Measurements from ENCODE around the gene PHC2.
A peak's percentile ranks its signal among the peaks of the same experiment; 100 is the strongest.
"Not testable (repeated sequence)": the region's sequence is repeated elsewhere in the genome, so short reads cannot be mapped to it uniquely, and the experiment has no call there.

The PHC2 gene

DNA sequence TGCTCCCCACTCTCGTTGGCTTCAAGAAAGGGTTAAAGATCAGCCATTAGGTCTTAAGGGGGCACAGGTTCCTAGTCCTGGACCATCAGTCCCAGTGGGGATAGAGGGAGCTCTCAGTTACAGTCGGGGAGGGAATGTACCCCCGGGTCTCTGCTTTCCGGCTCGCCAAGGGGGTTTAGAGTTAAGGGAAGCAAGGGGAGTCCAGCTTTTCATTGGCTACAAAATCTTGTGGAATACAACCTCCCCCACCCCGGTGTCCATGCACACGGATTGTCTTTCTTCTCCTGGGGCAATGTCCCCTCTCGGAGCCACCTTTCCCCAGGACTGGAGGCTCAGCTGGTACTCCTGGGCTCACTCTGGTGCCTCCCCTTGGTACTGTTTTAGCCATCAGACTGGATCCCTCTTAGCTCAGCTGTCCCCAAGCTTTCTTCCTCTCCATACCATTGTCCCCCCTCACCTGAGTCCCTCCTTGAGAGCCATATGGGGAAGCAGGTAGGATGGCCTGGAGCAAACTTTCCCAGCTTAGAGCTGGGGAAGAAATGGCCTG, 110.2 kb downstream of the PHC2 start, which contains the start of gene A3GALT2:
A3GALT2 (minus strand) TSS at position 480 of the 547 bp plus-strand sequence; CDS start at position 480, 0 bp downstream.
- H3K9ac ChIP-seq (ENCODE audit: low read depth, low read length): no peak within 1 kb of the TSS
- H3K36me3 ChIP-seq (ENCODE audit: insufficient read depth, low read length): 0 out of 2 replicates have a peak, but pooled peaks cover 2% of the 10 kb centered on the region
- H3K9me3 ChIP-seq (ENCODE audit: control insufficient read depth, insufficient read depth, low read length): no peaks in the 10 kb centered on the region
- H3K4me1 ChIP-seq (ENCODE audit: insufficient read depth, low read length): no peaks in the 10 kb centered on the region

DNA sequence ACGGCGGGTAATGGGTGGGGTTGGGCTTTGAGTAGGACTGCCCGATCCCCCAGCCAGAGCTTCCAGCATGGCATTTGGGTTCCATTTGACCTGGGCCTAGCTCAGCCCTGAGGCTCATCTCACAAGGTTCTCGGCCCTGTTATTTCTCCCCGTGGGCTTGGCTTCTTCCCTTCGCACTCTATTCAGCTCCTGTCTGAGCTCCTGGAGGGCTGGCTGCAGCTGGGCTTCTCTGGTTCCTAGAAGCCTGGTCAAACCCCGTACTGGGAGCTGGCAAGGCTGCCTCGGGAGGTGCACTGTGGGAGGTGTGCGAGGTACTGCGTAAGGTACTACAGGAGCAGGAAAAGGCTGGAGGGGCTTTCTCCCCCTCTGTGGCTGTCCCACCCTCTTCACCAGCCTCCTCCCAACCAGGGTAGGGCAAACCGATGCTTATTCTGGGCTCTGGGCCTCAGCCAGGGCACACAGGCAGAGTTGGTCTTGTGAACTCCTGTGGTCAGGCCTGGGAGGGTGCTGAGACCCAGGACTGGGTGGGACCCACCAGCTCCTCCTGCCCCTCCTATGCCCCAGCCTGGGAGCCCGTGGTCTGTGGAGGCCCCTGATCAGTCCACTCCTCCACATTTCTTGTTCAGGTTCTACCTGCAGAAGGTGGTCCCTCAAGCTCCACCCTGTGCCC, 110.8 kb downstream of the PHC2 start:
- Histone ChIP-seq H3K4me1 (ENCODE audit: insufficient read depth, low read length) (no peaks in the 10 kb centered on the region), H3K9ac (ENCODE audit: low read depth, low read length) (no peak overlapping the region), H3K9me3 (ENCODE audit: control insufficient read depth, insufficient read depth, low read length) (no peaks in the 10 kb centered on the region), H3K36me3 (ENCODE audit: insufficient read depth, low read length) (no peaks in the 10 kb centered on the region)

DNA sequence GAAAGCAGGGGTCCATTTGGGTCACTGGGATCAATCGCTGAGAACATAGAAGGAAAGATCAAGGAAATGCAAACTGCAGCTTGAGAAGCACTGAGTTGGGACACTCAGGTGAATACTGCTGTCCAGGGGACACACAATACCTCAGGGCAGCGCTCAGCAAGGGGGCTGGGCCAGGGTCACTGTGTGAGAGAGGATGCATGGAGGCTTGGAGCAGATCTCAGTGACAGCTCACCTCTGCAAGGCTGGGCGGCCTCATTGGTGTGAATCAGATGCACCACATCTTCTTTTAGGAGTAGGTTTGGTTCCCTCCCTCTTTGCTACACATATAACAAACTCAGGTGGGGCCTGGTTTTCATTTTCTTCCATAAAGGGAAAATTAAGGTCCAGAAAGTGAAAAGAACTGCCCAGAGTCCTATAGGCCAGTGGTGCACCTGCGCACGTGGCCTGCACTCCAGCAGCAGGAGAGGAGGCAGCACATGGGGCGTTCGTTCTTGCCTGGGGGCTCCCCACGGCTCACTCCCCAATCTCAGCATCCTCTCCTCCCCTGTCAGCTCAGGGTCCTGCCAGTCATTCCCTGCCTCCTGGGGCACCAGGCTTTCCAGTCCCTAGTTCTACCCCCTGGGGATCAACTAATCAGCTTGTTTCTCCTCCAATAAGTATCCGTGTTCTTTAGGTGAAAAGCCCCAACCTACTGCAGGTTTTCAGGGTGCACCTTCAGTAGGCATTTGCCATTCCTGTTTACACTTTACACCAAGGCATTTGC, 111.5 kb downstream of the PHC2 start:
- no peaks in the 10 kb centered on the region for H3K36me3 ChIP-seq (ENCODE audit: insufficient read depth, low read length)
- no peak overlapping the region for H3K9ac ChIP-seq (ENCODE audit: low read depth, low read length)
- H3K9me3 ChIP-seq (ENCODE audit: control insufficient read depth, insufficient read depth, low read length): no peaks in the 10 kb centered on the region
- no peaks in the 10 kb centered on the region for H3K4me1 ChIP-seq (ENCODE audit: insufficient read depth, low read length)

DNA sequence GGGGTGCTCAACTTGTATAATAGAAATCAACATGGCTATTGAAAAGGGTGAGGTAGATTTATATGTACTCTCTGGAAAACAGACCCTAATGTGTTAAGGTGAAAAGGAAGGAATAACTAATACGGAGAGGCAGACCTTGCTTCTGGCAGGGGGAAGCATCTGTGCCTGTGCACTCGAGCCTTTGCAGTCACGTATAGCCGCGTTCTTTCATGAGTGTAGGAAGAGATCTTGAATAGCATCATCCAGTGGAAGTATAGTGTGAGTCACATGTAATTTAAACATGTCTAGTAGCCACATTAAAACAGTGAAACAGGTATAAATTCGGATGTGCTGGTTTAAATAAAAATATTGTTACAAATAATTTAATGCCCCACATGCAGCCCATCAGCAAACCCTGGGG, 112.9 kb downstream of the PHC2 start:
- H3K36me3 ChIP-seq (ENCODE audit: insufficient read depth, low read length): no peaks in the 10 kb centered on the region
- no peaks in the 10 kb centered on the region for H3K4me1 ChIP-seq (ENCODE audit: insufficient read depth, low read length)
- no peak overlapping the region for H3K9ac ChIP-seq (ENCODE audit: low read depth, low read length)
- H3K9me3 ChIP-seq (ENCODE audit: control insufficient read depth, insufficient read depth, low read length): no peaks in the 10 kb centered on the region

DNA sequence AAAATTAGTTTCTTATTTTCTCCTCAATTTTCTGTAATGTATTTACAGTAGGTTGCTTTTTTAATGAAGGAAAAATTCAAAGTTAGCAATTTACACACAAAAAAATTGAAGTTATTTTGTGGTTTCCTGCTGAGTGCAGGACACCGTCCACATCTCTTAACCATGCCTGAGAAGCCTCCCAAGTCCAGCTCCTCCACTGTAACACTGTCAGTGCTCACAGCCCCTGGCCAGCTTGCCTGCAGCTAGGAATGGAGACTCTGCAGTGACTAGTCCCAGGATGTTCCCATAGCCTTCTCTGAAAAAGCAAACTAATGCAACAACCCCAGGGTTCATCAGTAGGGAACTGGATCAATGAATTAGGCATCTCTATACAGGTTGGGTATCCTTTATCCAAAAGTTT, 113.5 kb downstream of the PHC2 start:
- Histone ChIP-seq H3K9ac (ENCODE audit: low read depth, low read length) (no peak overlapping the region), H3K9me3 (ENCODE audit: control insufficient read depth, insufficient read depth, low read length) (no peaks in the 10 kb centered on the region), H3K36me3 (ENCODE audit: insufficient read depth, low read length) (no peaks in the 10 kb centered on the region), H3K4me1 (ENCODE audit: insufficient read depth, low read length) (no peaks in the 10 kb centered on the region)

DNA sequence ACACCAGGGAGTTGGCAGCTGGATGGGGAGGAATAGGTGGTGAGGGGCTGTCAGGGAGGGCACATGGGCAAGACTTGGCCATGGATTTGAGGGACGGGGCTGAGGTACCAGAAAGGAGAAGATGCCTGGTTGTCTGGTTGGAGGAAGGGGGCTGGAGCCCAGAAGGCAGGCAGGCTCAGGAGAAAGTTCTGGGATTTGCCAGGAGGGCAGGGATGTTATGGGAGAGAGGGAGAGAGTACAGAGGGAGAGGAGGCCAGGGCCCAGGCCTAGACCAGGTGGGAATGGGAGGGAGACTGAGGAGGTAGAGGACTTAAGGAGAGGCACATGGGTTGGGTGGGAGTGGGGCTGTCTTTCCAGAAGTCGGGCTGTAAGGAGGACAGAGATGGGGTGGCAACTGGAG, 114.3 kb downstream of the PHC2 start:
- H3K36me3 ChIP-seq (ENCODE audit: insufficient read depth, low read length): no peaks in the 10 kb centered on the region
- H3K9me3 ChIP-seq (ENCODE audit: control insufficient read depth, insufficient read depth, low read length): no peaks in the 10 kb centered on the region
- H3K4me1 ChIP-seq (ENCODE audit: insufficient read depth, low read length): no peaks in the 10 kb centered on the region
- H3K9ac ChIP-seq (ENCODE audit: low read depth, low read length): no peak overlapping the region

DNA sequence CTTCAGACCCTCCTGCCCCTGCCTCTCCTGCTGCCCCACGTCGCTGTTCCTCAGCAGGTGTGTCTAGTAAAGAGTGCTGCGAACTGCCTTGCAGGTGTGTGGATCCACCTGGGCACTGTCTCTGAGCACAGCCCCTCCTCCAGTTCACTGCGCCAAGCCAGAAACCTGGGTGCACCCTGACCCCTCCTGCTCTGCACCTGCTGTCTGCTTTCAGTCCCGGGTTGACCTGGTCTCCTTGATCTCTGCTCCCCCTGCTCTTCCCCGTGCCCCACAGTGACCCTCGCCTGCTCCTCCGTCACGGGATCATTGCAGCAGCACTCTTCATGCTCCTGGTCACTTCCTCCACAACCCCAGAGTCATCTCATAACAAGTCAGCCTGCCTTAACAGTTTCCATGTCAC, 116.5 kb downstream of the PHC2 start:
- Histone ChIP-seq H3K4me1 (ENCODE audit: insufficient read depth, low read length) (no peaks in the 10 kb centered on the region), H3K9me3 (ENCODE audit: control insufficient read depth, insufficient read depth, low read length) (no peaks in the 10 kb centered on the region), H3K36me3 (ENCODE audit: insufficient read depth, low read length) (no peaks in the 10 kb centered on the region), H3K9ac (ENCODE audit: low read depth, low read length) (no peak overlapping the region)

DNA sequence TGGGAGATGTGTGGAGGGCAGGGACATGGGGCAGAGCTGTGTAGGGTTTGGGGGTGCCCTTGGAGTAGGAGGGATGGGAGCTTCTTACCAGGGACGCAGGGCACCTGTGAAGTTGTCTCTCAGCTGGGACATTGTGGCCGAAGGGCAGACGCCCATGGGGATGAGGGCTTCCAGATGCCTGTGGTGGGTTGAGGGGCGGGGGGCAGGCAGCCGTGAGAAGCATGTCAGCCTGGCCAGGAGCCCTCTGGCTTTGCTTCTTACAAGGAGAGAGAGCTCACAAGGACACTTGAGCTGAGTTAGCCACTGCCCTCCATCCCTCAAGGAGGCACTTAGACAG, 118.5 kb downstream of the PHC2 start:
- Histone ChIP-seq H3K4me1 (ENCODE audit: insufficient read depth, low read length) (no peaks in the 10 kb centered on the region), H3K36me3 (ENCODE audit: insufficient read depth, low read length) (no peaks in the 10 kb centered on the region), H3K9me3 (ENCODE audit: control insufficient read depth, insufficient read depth, low read length) (no peaks in the 10 kb centered on the region), H3K9ac (ENCODE audit: low read depth, low read length) (no peak overlapping the region)

DNA sequence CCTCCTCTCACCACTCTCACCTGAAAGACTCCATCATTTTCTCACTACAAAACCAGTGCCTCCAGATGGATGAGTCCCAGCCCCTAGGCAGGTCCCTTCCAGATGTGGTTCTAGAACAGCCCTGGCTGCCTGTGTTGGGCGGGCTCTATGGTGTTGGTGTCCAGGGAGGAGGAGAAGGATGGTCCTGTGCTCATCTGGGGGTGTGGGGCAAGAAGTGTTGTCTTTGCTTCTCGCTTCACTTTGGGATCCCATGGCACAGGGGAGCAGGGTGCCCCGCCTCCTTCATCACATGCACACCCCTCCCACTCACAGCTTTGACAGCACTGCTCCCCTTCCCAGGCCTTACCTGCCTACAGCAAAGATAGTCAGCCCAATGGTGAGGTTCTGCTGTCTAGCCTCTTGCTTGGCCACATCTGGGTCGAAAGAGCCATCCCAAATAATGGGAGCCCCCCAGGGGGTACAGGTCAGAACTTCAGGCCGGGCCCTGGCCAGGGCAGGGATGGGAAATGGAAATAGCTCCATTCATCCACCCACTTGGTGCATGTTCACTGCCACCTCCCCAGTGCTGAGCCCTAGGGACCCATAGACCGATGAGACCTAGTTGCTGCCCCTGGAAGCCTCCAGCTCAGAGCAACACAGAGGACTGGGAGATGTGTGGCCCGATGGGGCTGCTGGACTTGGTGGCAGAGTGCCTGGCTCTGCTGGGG, 119.0 kb downstream of the PHC2 start:
- Histone ChIP-seq H3K36me3 (ENCODE audit: insufficient read depth, low read length) (no peaks in the 10 kb centered on the region), H3K4me1 (ENCODE audit: insufficient read depth, low read length) (no peaks in the 10 kb centered on the region), H3K9me3 (ENCODE audit: control insufficient read depth, insufficient read depth, low read length) (no peaks in the 10 kb centered on the region), H3K9ac (ENCODE audit: low read depth, low read length) (no peak overlapping the region)

DNA sequence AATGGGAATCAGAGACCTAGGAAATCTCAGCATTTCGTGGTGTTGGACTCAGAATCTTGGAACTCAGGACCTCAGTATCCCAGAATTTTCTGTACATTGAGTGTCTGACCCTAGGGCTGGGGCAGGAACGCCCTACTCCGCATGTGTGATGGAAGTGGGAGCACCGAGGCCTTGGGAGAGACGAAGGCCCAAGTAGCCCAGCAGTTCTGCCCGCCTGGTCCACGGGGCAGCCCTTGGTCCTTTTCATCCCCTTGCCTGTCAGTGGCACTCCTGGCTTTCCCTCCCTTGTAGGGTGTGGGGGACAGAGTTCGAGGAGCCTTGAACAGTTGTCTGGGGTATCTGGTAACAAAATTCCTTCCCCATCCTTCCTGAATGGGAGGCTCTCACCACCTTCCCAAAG, 120.2 kb downstream of the PHC2 start:
- no peaks in the 10 kb centered on the region; the same call in 1 of the 2 replicates for H3K4me1 ChIP-seq (ENCODE audit: insufficient read depth, low read length)
- H3K36me3 ChIP-seq (ENCODE audit: insufficient read depth, low read length): no peaks in the 10 kb centered on the region

DNA sequence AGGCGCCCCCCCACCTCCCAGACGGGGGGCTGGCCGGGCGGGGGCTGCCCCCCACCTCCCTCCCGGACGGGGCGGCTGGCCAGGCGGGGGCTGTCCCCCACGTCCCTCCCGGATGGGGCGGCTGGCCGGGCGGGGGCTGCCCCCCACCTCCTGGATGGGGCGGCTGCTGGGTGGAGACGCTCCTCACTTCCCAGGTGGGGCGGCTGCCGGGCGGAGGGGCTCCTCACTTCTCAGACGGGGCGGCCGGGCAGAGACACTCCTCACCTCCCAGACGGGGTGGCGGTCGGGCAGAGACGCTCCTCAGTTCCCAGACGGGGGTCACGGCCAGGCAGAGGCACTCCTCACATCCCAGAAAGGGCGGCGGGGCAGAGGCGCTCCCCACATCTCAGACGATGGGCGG, 121.5 kb downstream of the PHC2 start:
- not testable (repeated sequence) for H3K4me1 ChIP-seq (ENCODE audit: insufficient read depth, low read length); H3K36me3 ChIP-seq (ENCODE audit: insufficient read depth, low read length); H3K9ac ChIP-seq (ENCODE audit: low read depth, low read length); H3K9me3 ChIP-seq (ENCODE audit: control insufficient read depth, insufficient read depth, low read length)

More for the DNA sequence above, 120.2 kb downstream of the PHC2 start:
- Histone ChIP-seq H3K9ac (ENCODE audit: low read depth, low read length) (no peak overlapping the region), H3K9me3 (ENCODE audit: control insufficient read depth, insufficient read depth, low read length) (no peaks in the 10 kb centered on the region)

DNA sequence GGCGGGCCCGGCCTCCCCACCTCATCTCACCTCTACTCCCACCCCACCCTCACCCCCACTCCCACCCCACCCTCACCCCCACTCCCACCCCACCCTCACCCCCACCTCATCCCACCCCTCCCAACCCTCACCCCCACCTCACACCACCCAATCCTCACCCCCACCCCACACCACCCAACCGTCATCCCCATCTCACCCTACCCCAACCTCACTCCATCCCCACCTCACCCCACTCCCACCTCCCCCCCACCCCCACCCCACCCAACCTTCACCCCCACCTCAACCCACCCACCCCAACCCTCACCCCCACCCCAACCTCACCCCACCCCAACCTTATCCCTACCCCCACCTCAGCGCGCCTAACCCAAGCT, 123.4 kb downstream of the PHC2 start:
- H3K4me1 ChIP-seq (ENCODE audit: insufficient read depth, low read length): no peaks in the 10 kb centered on the region; the same call in 1 of the 2 replicates

DNA sequence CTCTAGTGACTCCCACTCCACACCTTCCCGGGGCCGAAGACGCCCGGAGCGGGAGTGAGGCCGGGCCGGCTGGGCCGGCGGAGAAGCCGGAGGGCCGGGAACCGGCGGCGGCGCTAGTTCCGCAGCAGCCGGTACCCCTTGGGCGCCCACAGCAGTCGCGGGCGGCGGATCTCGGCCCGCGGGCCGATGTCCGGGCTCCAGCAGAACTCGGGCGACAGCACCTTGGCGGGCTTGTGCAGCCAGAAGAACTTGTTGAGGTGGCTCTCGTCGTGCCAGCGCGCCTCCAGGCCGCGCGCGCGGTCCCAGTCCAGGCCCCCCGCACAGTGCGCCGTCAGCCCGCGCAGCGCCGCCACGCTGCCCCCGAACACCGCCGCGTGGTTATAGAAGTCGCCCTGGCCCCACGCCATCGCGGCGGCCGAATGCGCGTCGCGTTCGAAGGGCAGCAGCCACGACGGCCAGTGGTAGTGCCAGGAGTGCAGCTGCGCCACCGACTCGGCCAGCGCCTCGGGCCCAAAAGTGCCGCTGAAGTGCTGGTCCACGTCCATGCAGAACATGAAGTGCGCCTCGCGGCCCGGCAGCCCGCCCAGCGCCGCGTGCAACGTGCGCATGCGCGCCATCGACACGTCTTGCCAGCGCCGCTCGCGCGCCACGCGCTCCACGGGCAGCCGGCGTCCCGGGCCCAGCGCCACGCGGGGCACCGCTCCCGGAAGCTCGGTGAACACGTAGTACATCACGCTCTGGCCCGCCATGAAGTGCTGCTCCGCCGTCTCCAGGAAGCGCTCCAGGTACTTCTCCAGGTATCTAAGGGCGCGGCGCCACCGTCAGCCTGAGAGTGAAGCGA, 124.0 kb downstream of the PHC2 start:
- H3K9ac ChIP-seq (ENCODE audit: low read depth, low read length): peak overlapping the region; percentile 11; the same call in 1 of the 2 replicates
- H3K4me1 ChIP-seq (ENCODE audit: insufficient read depth, low read length): no peaks in the 10 kb centered on the region; the same call in 1 of the 2 replicates
- no peaks in the 10 kb centered on the region for H3K36me3 ChIP-seq (ENCODE audit: insufficient read depth, low read length)
- H3K9me3 ChIP-seq (ENCODE audit: control insufficient read depth, insufficient read depth, low read length): no peaks in the 10 kb centered on the region

More for the DNA sequence above, 123.4 kb downstream of the PHC2 start:
- no peaks in the 10 kb centered on the region for H3K9me3 ChIP-seq (ENCODE audit: control insufficient read depth, insufficient read depth, low read length)
- no peak overlapping the region for H3K9ac ChIP-seq (ENCODE audit: low read depth, low read length)
- no peaks in the 10 kb centered on the region for H3K36me3 ChIP-seq (ENCODE audit: insufficient read depth, low read length)
